Ovary (tissue), 9 donors: ENCODE data around the gene MN1. TPM values are rescaled to one million over a fixed set of nuclear protein-coding genes. Genes with fewer than 3 reads are reported as not detected.

Experiments
- DNase-seq, 5 donors: peaks; one replicate each; pipeline ENCODE4 v3.0.0-alpha.2; 2019 to 2020
- H3K27ac ChIP-seq, 2 donors: fragments of 200-600 bp; one replicate each; pipeline versions ENCODE4 v1.5.1 to v1.8.0; 2019 to 2022
- H3K27me3 ChIP-seq: fragments of 200-600 bp; one replicate; pipeline ENCODE4 v1.8.0; 2022
- H3K36me3 ChIP-seq: fragments of 200-600 bp; sonication (generic); one replicate; pipeline ENCODE4 v1.5.1; 2019
- H3K4me1 ChIP-seq: one replicate; pipeline ENCODE4 v1.8.1; 2013; ENCODE audit warnings: mild to moderate bottlenecking, moderate library complexity; ENCODE audit not compliant: insufficient read depth
- H3K4me3 ChIP-seq: fragments of 200-600 bp; sonication (generic); one replicate; pipeline ENCODE4 v1.5.1; 2017
- H3K9me3 ChIP-seq, 2 donors: fragments of 200-600 bp in 1 of 2; sonication (generic) in 1 of 2; one replicate each; pipeline versions ENCODE4 v1.5.1 to v1.8.1; 2013 to 2019; ENCODE audit warnings: mild to moderate bottlenecking in 1 of 2, moderate library complexity in 1 of 2
- EP300 ChIP-seq: sonication (generic); formaldehyde crosslinking; IDR thresholded peaks from one replicate; pipeline ENCODE4 v1.6.1; 2017; ENCODE audit warnings: antibody characterized with exemption
- POLR2A ChIP-seq: fragments of 450-650 bp; IDR thresholded peaks from one replicate; pipeline ENCODE4 v1.6.1; 2017; ENCODE audit warnings: antibody characterized with exemption, mild to moderate bottlenecking, moderate library complexity
- WGBS, 3 donors: extraction: QIAGEN DNeasy Blood & Tissue Kit in 1 of 3; methylation state at CpG; one replicate each; pipeline versions ENCODE4 v1.1.5 to v1.1.7; 2013 to 2017; 5-methylcytosine and 5-hydroxymethylcytosine counted together
- intact Hi-C, 4 donors: fragments of 100-400 bp; cut with DNase I; formaldehyde crosslinking; loops; one replicate each; pipeline versions ENCODE4 v1.11.0 to v1.15.1; 2022 to 2023
- polyA plus RNA-seq, 2 donors: library from polyadenylated mRNA; stranded (reverse); fragments of 200-250 nt in 1 of 2; fragments of 350-450 nt in 1 of 2; fragmentation: Illumina TruSeq in 1 of 2; extraction: RNeasy Lipid Tissue Mini Kit (QIAGEN cat#74804) in 1 of 2; gene quantifications; one replicate each; pipeline ENCODE4 v1.2.3, GENCODE V29; 2013 to 2014
- total RNA-seq, 7 donors: library from RNA; depleted of rRNA in 2 of 7; stranded (reverse); fragments of >200 nt in 2 of 7; fragmentation: NEBNext Ultra II Directional in 3 of 7; extraction: Animal tissue kit (Norgen Biotek cat#: 25700) in 3 of 7; gene quantifications; one replicate each; pipeline versions ENCODE4 v1.1.0 to v1.2.4, GENCODE V29; 2016 to 2023
- TF ChIP-seq, protein P1 (sequence below), 3 donors: fragments of 450-650 bp in 2 of 3; fragments of 200-600 bp in 1 of 3; IDR thresholded peaks; one replicate each; pipeline versions ENCODE4 v1.5.1 to v1.8.0; 2016 to 2022; ENCODE audit warnings: antibody characterized with exemption in 3 of 3, mild to moderate bottlenecking in 1 of 3
- donor health status: DM: no; HTN: no; CAD: no; lungs with moderate emphysema.
- donor health status: DM: no; HTN: no; CAD: no.
- donor health status: Bipolar disorder and iron deficiency.
- donor health status: DM: yes; HTN: yes; CAD: no.
- donor health status: DM: no; HTN: no; CAD: no.
- donor health status: DM: yes; HTN: yes; CAD: no.

The MN1 gene
- total and polyA plus RNA-seq, 9 donors, result 6.7 to 33.5 (median 13.4) TPM

DNA sequence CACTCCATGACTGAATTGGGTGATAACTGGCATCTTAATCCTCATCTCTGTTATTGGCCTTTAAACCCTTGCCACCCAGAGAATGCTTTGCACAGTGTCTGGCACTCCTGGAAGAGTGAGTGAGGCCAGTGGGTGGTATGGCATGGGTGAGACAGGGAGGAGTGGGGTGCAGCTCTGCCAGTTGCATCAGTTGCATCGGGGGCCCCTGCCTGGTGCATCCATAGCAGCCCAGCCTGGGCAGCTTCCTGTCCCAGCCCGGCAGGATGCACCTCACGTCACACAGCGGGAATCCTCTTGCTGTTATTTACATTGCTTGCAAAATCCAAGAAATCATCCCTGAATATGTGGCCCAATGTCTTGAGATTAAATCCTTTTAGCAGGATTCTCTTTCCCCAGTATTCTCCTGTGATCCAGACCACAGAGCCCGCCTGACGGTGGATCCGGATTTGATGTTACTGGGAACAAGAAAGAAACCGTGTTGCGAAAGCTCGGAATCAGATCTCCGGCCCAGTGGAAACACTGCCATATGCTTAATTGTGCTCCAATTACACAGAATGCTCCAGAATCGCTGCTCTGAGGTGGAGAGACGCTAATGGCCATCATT is 37.6 kb upstream of the MN1 start:
- H3K4me3 ChIP-seq, result no peak overlapping the region
- no peak overlapping the region for H3K27ac ChIP-seq
- H3K4me1 ChIP-seq, result peaks cover 10% of the 10 kb centered on the region
- H3K36me3 ChIP-seq, result no peaks in the 10 kb centered on the region
- H3K9me3 ChIP-seq, result no peaks in the 10 kb centered on the region
- peak in 2 of 5 donors; percentile 15 to 24 for DNase-seq
- intact Hi-C loops, result no loop called here
- TF ChIP-seq, protein P1, sequence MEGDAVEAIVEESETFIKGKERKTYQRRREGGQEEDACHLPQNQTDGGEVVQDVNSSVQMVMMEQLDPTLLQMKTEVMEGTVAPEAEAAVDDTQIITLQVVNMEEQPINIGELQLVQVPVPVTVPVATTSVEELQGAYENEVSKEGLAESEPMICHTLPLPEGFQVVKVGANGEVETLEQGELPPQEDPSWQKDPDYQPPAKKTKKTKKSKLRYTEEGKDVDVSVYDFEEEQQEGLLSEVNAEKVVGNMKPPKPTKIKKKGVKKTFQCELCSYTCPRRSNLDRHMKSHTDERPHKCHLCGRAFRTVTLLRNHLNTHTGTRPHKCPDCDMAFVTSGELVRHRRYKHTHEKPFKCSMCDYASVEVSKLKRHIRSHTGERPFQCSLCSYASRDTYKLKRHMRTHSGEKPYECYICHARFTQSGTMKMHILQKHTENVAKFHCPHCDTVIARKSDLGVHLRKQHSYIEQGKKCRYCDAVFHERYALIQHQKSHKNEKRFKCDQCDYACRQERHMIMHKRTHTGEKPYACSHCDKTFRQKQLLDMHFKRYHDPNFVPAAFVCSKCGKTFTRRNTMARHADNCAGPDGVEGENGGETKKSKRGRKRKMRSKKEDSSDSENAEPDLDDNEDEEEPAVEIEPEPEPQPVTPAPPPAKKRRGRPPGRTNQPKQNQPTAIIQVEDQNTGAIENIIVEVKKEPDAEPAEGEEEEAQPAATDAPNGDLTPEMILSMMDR (IDR thresholded peaks at IDR 0.05), result no peak
- TF ChIP-seq EP300 (no peak), POLR2A (no peak)
- 90 to 92% (median 92%) methylated on average over 13 of the region's 13 CpGs for WGBS, 3 donors
- H3K27me3 ChIP-seq, result no peaks in the 10 kb centered on the region

DNA sequence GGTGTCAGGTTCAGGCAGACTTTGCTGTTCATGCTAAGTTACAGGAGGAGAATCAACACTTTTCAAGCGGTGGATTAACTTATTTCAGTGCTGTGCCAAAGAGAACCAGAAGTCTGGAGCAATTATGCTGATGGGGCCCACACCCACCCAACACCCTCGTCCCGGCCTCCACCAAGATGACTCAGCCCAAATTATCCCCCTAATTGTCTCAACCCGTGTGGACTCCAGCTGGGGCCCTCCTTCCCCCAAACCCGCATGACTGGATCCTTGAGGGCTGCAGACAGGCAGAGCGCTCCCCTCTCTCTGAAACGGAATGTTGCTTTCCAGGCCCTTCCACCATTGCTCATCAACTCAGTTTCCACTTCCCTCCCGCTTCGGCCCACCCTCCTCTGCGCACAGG is 34.6 kb upstream of the MN1 start:
- no peak overlapping the region for H3K4me3 ChIP-seq
- DNase-seq, result peak in 1 of 5 donors; percentile 29
- intact Hi-C loops, result no loop called here
- no peaks in the 10 kb centered on the region for H3K27me3 ChIP-seq
- TF ChIP-seq POLR2A (no peak), EP300 (no peak)
- TF ChIP-seq, protein P1 (IDR thresholded peaks at IDR 0.05), result no peak
- WGBS, 3 donors, result 73 to 78% (median 74%) methylated on average over 10 of the region's 10 CpGs
- no peak overlapping the region for H3K27ac ChIP-seq
- H3K9me3 ChIP-seq, result no peaks in the 10 kb centered on the region
- H3K4me1 ChIP-seq, result peaks cover 4% of the 10 kb centered on the region
- H3K36me3 ChIP-seq, result no peaks in the 10 kb centered on the region

DNA sequence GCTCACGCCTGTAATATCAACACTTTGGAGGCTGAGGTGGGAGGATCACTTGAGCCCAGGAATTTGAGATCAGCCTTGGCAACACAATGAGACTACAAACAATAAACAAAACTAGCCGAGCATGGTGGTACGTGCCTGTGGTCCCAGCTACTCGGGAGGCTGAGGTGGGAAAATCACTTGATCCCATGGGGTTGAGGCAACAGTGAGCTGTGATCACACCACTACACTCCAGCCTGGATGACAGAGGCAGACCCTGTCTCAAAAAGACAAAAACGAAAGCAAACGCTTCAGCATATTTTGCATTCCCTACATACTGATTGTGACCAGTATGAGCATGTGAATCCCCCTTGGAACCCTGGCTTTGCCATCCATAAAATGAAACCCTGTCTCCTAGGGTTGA is 33.9 kb upstream of the MN1 start:
- intact Hi-C loops, result no loop called here
- no peaks in the 10 kb centered on the region for H3K27me3 ChIP-seq
- peak in 1 of 5 donors; percentile 21 for DNase-seq
- WGBS, 3 donors, result 13 to 64% (median 14%) methylated on average over 6 of the region's 6 CpGs
- H3K4me1 ChIP-seq, result peaks cover 4% of the 10 kb centered on the region
- H3K36me3 ChIP-seq, result no peaks in the 10 kb centered on the region
- no peak overlapping the region for H3K27ac ChIP-seq
- no peak for TF ChIP-seq POLR2A
- TF ChIP-seq, protein P1 (IDR thresholded peaks at IDR 0.05), result no peak
- TF ChIP-seq EP300, result no peak
- no peak overlapping the region for H3K4me3 ChIP-seq
- H3K9me3 ChIP-seq, result no peaks in the 10 kb centered on the region

DNA sequence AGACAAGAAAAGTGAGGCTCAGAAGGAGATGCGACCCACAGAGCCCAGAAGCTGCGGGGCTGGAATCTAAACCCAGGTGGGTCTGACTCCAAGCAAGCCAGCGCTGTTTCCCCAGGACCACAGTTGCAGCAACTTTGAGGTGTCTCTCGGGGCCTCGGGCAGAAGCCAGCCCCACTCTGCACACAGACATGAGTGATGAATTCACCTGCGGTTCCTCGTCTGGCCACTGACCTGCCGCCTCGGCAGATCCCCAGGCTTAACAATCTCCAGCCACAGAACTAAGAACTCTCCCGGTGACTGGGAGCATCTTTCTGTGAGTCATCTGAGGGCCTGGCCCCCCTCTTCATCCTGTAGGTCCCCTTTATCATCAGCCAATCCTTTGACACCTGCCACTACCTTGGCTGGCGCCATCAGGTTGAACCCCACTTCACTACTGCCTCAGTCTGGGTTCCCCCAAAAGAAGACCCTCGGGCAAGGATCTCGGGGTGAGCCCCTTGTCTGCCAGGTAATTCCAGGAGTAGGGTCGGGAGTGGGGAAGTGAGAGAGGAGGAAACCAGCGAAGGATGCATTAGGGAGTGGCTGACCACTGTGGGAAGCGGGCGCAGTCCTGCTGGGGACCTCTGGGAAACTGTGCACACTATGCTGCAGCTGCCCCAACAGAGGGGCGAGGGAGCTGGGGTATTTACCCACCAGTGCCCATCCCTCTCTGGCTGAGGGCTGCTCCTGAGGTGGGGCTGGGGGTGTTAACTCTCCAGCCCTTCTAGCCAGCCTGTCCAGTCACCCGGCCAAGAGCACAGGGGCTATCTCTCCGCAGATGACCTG is 33.0 kb upstream of the MN1 start:
- no peaks in the 10 kb centered on the region for H3K9me3 ChIP-seq
- H3K27me3 ChIP-seq, result no peaks in the 10 kb centered on the region
- intact Hi-C loops, result no loop called here
- DNase-seq, result peak in 2 of 5 donors; percentile 19 to 33
- TF ChIP-seq EP300 (no peak), POLR2A (no peak)
- TF ChIP-seq, protein P1 (IDR thresholded peaks at IDR 0.05), result no peak
- H3K4me3 ChIP-seq, result no peak overlapping the region
- no peaks in the 10 kb centered on the region for H3K36me3 ChIP-seq
- no peak overlapping the region for H3K27ac ChIP-seq
- WGBS, 3 donors, result 92 to 95% (median 95%) methylated on average over 20 of the region's 20 CpGs
- H3K4me1 ChIP-seq, result peaks cover 4% of the 10 kb centered on the region
